SK-N-SH (cell line): ENCODE results near the gene BCAP31. TPM values are rescaled to one million over a fixed set of nuclear protein-coding genes. Genes with fewer than 3 reads are reported as not detected.

Experiments
- CTCF ChIA-PET: fragments of 300-600, 350-600 bp; formaldehyde crosslinking; extraction: SDS; loops from one replicate; lab custom pipeline; 2021; lab: Yijun Ruan, JAX
- POLR2A ChIA-PET: fragments of 350-600 bp; sonication (Branson Sonifier 250); formaldehyde crosslinking; extraction: SDS; loops from one replicate; lab custom pipeline; 2020; ENCODE audit warnings: antibody characterized with exemption, inconsistent platforms; lab: Yijun Ruan, JAX
- DNase-seq: peaks from one replicate; pipeline ENCODE4 v3.0.0; 2012
- H2AFZ ChIP-seq: fragments of 200-600 bp; sonication (generic); 2 replicates; pipeline ENCODE4 v1.8.1; 2016; ENCODE audit warnings: antibody characterized with exemption, mild to moderate bottlenecking, low read depth
- H3F3A ChIP-seq: fragments of 200-600 bp; sonication (generic); replicated peaks from 2 replicates; pipeline ENCODE3; 2016; ENCODE audit warnings: antibody characterized with exemption, mild to moderate bottlenecking; ENCODE audit not compliant: insufficient read depth
- H3K27ac ChIP-seq, 2 experiments: fragments of 200-500 bp in 1 of 2; fragments of 200-600 bp in 1 of 2; sonication (Bioruptor generic) in 1 of 2; sonication (generic), shearing (Covaris generic) in 1 of 2; 2 replicates each; pipeline versions ENCODE4 v1.5.1 to v1.6.1; 2014 to 2016; ENCODE audit warnings: low read depth in 2 of 2, inconsistent platforms in 1 of 2, low read length in 1 of 2, mild to moderate bottlenecking in 1 of 2, mixed read lengths in 1 of 2
- H3K27me3 ChIP-seq: fragments of 200-600 bp; sonication (generic), shearing (Covaris generic); 2 replicates; pipeline ENCODE4 v1.6.1; 2016; ENCODE audit warnings: mixed run types; ENCODE audit not compliant: insufficient read depth
- H3K36me3 ChIP-seq, 2 experiments: fragments of 200-500 bp in 1 of 2; fragments of 200-600 bp in 1 of 2; sonication (Bioruptor generic) in 1 of 2; sonication (generic) in 1 of 2; replicated peaks in 1 of 2; 2 replicates each; pipeline versions ENCODE3 to v1.5.1; 2014 to 2016; ENCODE audit warnings: low read length in 1 of 2, mild to moderate bottlenecking in 1 of 2; ENCODE audit not compliant: insufficient read depth in 2 of 2, control insufficient read depth in 1 of 2
- H3K4me1 ChIP-seq, 2 experiments: fragments of 200-500 bp in 1 of 2; fragments of 200-600 bp in 1 of 2; sonication (Bioruptor generic) in 1 of 2; sonication (generic), shearing (Covaris generic) in 1 of 2; 2 replicates each; pipeline versions ENCODE4 v1.5.1 to v1.6.1; 2014 to 2016; ENCODE audit warnings: low read depth in 1 of 2, low read length in 1 of 2, mixed run types in 1 of 2; ENCODE audit not compliant: insufficient read depth in 2 of 2, control insufficient read depth in 1 of 2
- H3K4me2 ChIP-seq: fragments of 200-600 bp; sonication (generic), shearing (Covaris generic); 2 replicates; pipeline ENCODE4 v1.6.1; 2017; ENCODE audit warnings: mixed run types
- H3K4me3 ChIP-seq, 2 experiments: fragments of 200-500 bp in 1 of 2; fragments of 200-600 bp in 1 of 2; sonication (Bioruptor generic) in 1 of 2; sonication (generic), shearing (Covaris generic) in 1 of 2; 2 replicates each; pipeline versions ENCODE4 v1.5.1 to v1.8.1; 2014 to 2016; ENCODE audit warnings: low read depth in 2 of 2, inconsistent platforms in 1 of 2, low read length in 1 of 2, mild to moderate bottlenecking in 1 of 2, mixed read lengths in 1 of 2, moderate library complexity in 1 of 2
- H3K79me2 ChIP-seq: fragments of 200-600 bp; sonication (generic); 2 replicates; pipeline ENCODE4 v1.8.1; 2017; ENCODE audit warnings: mild to moderate bottlenecking; ENCODE audit not compliant: insufficient read depth
- H3K9ac ChIP-seq: fragments of 200-600 bp; sonication (generic); 2 replicates; pipeline ENCODE4 v1.6.1; 2017; ENCODE audit warnings: mixed run types
- H3K9me2 ChIP-seq: fragments of 200-600 bp; sonication (generic); 2 replicates; pipeline ENCODE4 v1.6.1; 2017; ENCODE audit warnings: mixed run types
- H3K9me3 ChIP-seq: fragments of 200-600 bp; sonication (generic); 2 replicates; pipeline ENCODE4 v1.6.1; 2017; ENCODE audit warnings: mixed run types, mild to moderate bottlenecking, moderate library complexity
- H4K20me1 ChIP-seq: fragments of 200-600 bp; sonication (generic); 2 replicates; pipeline ENCODE4 v1.6.1; 2017; ENCODE audit warnings: mild to moderate bottlenecking, mixed run types; ENCODE audit not compliant: insufficient read depth
- EP300 ChIP-seq, 2 experiments: IDR thresholded peaks; 2 replicates each; pipeline versions ENCODE4 v1.4.0 to v1.6.1; 2012; ENCODE audit warnings: borderline replicate concordance in 1 of 2, low read depth in 1 of 2, low read length in 1 of 2
- FOXJ3 ChIP-seq: sonication (generic); formaldehyde crosslinking; IDR thresholded peaks from 2 replicates; pipeline ENCODE4 v1.5.1; 2020; ENCODE audit warnings: mild to moderate bottlenecking, missing genetic modification reagents
- WGBS: methylation state at CpG from one replicate; pipeline ENCODE4 v1.1.6; 2017; ENCODE audit warnings: low lambda C conversion rate; 5-methylcytosine and 5-hydroxymethylcytosine counted together
- polyA plus RNA-seq, 3 experiments: library from polyadenylated mRNA; depleted of rRNA; stranded (reverse); fragments of >200 nt; gene quantifications; 2 replicates each; pipeline ENCODE4 v1.2.3, GENCODE V29; 2012
- TF ChIP-seq, protein P1 (sequence below): IDR thresholded peaks from 2 replicates; pipeline ENCODE4 v1.4.0; 2012; ENCODE audit warnings: low read depth
- TF ChIP-seq, protein P2 (sequence below): fragments of 200-600 bp; sonication (generic); IDR thresholded peaks from 2 replicates; pipeline ENCODE4 v1.6.1; 2017; ENCODE audit warnings: antibody characterized with exemption, mild to moderate bottlenecking, moderate library complexity

BCAP31 gene
- polyA plus RNA-seq, 1 of the 3 experiments (the other 2 are of a cell fraction), result 173 TPM

DNA sequence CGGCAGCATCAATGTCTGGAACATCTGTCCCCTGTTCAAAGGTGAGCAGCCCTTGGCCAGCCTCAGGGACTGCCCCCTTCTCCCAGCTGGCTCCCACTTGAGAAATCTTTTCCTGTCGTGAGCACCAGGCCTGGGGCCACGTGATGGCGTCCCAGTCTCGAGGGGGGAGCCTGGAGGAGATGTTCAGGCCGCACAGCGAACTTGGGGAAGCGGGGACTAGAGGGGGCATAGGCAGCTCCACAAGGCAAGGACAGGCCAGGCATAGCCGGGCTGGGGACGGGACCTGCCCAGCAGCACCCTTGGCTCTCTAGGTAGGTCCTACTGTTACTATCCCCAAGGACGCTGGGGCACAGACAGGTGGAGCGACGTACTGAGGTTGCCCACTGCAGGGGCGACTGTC is 33.7 kb downstream of the BCAP31 start:
- peaks cover 9% of the 10 kb centered on the region; the same call in 1 of the 2 replicates for H4K20me1 ChIP-seq
- TF ChIP-seq, protein P1, sequence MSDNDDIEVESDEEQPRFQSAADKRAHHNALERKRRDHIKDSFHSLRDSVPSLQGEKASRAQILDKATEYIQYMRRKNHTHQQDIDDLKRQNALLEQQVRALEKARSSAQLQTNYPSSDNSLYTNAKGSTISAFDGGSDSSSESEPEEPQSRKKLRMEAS, result no peak
- no peak for TF ChIP-seq EP300 (IDR thresholded peaks at IDR 0.05; ENCODE audit: borderline replicate concordance in 1 of 2, low read depth in 1 of 2, low read length in 1 of 2)
- TF ChIP-seq, protein P2, sequence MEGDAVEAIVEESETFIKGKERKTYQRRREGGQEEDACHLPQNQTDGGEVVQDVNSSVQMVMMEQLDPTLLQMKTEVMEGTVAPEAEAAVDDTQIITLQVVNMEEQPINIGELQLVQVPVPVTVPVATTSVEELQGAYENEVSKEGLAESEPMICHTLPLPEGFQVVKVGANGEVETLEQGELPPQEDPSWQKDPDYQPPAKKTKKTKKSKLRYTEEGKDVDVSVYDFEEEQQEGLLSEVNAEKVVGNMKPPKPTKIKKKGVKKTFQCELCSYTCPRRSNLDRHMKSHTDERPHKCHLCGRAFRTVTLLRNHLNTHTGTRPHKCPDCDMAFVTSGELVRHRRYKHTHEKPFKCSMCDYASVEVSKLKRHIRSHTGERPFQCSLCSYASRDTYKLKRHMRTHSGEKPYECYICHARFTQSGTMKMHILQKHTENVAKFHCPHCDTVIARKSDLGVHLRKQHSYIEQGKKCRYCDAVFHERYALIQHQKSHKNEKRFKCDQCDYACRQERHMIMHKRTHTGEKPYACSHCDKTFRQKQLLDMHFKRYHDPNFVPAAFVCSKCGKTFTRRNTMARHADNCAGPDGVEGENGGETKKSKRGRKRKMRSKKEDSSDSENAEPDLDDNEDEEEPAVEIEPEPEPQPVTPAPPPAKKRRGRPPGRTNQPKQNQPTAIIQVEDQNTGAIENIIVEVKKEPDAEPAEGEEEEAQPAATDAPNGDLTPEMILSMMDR, result no peak
- POLR2A ChIA-PET, result no interaction called here
- H3K27me3 ChIP-seq, result peaks cover 4% of the 10 kb centered on the region; the same call in 1 of the 2 replicates
- H3K9me3 ChIP-seq, result no peaks in the 10 kb centered on the region
- no peak overlapping the region for H3K9ac ChIP-seq
- H3K27ac ChIP-seq, result no peak overlapping the region
- peak overlapping the region; percentile 74; the same call in 1 of the 2 replicates for H3K4me2 ChIP-seq
- WGBS, result 42% methylated on average over 7 of the region's 14 CpGs
- H3K4me3 ChIP-seq, result no peak overlapping the region
- CTCF ChIA-PET, result no interaction called here
- H2AFZ ChIP-seq, result no peak overlapping the region
- H3K9me2 ChIP-seq, result no peaks in the 10 kb centered on the region
- H3K79me2 ChIP-seq, result peaks cover 12% of the 10 kb centered on the region
- DNase-seq, result no peak
- H3F3A ChIP-seq, result no peaks in the 10 kb centered on the region
- peaks cover 0 to 2% of the 10 kb centered on the region in 2 experiments for H3K36me3 ChIP-seq
- peaks cover 0 to 48% of the 10 kb centered on the region in 2 experiments; a peak in 1 of 4 replicates for H3K4me1 ChIP-seq

DNA sequence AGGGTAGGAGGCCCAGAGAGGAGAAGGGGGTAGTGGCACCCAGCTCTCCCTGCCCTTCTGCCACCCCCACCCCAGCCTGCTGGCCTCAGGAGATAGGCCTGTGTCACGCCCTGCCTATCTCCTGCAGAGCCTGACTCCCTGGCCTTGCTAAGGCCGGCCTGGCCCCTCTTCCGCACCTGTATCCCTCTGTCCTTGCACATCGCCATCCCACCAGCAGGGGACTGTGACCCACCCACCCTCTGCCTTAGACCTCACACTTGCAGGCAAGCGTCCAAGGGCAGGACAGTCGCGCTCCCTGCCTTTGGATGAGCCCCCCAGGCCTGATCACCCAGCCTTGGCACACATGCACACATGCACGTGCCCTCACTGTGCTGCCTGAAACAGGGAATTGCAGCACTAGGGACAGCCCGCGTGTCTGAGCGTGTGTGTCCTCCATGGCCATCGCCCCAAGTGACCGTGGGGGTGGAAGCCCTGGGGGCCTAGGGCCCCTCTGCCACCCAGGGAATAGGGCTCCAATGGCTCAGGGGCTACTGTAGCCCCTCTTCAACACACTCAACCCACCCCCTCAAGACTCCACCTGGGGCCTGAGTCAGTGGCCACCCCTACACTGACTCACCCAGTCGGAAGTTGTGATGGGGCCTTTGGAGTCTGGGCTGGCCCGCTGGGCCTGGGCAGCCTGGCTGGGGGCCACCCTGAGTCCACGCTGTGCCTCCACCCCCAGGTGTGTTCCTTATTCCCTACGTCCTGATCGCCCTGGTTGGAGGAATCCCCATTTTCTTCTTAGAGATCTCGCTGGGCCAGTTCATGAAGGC is 34.3 kb downstream of the BCAP31 start:
- POLR2A ChIA-PET, result no interaction called here
- no peaks in the 10 kb centered on the region for H3K9me3 ChIP-seq
- CTCF ChIA-PET, result no interaction called here
- H3K79me2 ChIP-seq, result peaks cover 12% of the 10 kb centered on the region
- H3K36me3 ChIP-seq, result peaks cover 0 to 2% of the 10 kb centered on the region in 2 experiments
- peak overlapping the region; percentile 74 for H3K4me2 ChIP-seq
- 38% methylated on average over 12 of the region's 19 CpGs for WGBS
- H2AFZ ChIP-seq, result no peak overlapping the region
- H3K27ac ChIP-seq, result peak overlapping the region in 1 of 2 experiments; percentile 34; a peak in 2 of 4 replicates
- TF ChIP-seq FOXJ3 (CRISPR knock-in tag), result no peak
- TF ChIP-seq, protein P2, result peak; percentile 24
- no peaks in the 10 kb centered on the region for H3F3A ChIP-seq
- no peak overlapping the region for H3K9ac ChIP-seq
- no peaks in the 10 kb centered on the region for H3K9me2 ChIP-seq
- peaks cover 0 to 53% of the 10 kb centered on the region in 2 experiments; a peak in 1 of 4 replicates for H3K4me1 ChIP-seq
- H3K27me3 ChIP-seq, result peaks cover 7% of the 10 kb centered on the region; the same call in 1 of the 2 replicates
- H4K20me1 ChIP-seq, result peaks cover 9% of the 10 kb centered on the region; the same call in 1 of the 2 replicates
- peak; percentile 69 for DNase-seq
- H3K4me3 ChIP-seq, result peak overlapping the region; percentile 38 to 50
